Keratinocyte (primary cell): Measurements from ENCODE around the gene DALRD3.
A peak's percentile ranks its signal among the peaks of the same experiment; 100 is the strongest.

Source experiments
- EZH2 ChIP-seq: IDR thresholded peaks from one replicate; pipeline ENCODE4 v1.6.1; 2012; ENCODE audit warnings: inconsistent platforms, mild to moderate bottlenecking, low read length, moderate library complexity
- TF ChIP-seq, protein P1 (sequence below), 3 experiments: IDR thresholded peaks in 1 of 3; conservative IDR thresholded peaks in 1 of 3; optimal IDR thresholded peaks in 1 of 3; 2 replicates in 2 of 3; 3 replicates in 1 of 3; pipeline versions ENCODE3 to v1.5.1; 2011; ENCODE audit warnings: low read length in 3 of 3, mild to moderate bottlenecking in 3 of 3, moderate library complexity in 2 of 3, control low read depth in 1 of 3, inconsistent platforms in 1 of 3; ENCODE audit not compliant: insufficient read depth in 2 of 3; ENCODE audit errors: extremely low read depth in 1 of 3

DNA sequence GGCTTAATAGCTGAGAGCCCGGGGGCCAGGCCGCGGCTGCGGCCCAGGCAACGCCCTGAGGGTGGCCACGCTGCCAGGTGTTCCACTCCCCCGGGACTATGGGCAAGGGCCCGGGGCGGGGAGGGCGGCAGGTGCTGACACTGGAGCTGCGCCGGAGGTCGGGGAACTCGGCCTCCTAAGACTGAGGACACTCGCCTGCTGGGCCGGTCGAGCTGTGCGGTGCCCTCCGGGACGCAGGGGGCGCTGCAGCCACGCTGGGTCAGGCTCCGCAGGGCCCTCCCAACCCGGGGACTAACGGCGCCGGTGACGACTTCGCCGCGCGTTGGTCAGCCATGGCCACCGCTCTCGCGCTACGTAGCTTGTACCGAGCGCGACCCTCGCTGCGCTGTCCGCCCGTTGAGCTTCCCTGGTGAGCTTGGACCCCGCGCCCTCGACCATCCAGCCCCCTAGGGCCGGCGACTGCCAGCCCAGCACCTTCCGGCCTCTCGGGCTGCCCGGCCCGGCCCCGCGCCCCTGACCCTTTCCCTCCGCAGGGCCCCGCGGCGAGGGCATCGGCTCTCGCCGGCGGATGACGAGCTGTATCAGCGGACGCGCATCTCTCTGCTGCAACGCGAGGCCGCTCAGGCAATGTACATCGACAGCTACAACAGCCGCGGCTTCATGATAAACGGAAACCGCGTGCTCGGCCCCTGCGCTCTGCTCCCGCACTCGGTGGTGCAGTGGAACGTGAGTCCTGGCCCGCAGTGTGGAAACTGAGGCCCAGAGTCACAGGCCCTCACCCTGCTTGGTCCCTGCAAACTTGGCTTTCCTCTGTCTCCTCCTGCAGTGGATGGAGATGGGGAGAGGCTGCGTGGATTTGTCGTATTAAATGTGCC is 3.7 kb upstream of the DALRD3 start, which contains the start of gene NDUFAF3:
- TF ChIP-seq EZH2, result no peak
- TF ChIP-seq, protein P1, sequence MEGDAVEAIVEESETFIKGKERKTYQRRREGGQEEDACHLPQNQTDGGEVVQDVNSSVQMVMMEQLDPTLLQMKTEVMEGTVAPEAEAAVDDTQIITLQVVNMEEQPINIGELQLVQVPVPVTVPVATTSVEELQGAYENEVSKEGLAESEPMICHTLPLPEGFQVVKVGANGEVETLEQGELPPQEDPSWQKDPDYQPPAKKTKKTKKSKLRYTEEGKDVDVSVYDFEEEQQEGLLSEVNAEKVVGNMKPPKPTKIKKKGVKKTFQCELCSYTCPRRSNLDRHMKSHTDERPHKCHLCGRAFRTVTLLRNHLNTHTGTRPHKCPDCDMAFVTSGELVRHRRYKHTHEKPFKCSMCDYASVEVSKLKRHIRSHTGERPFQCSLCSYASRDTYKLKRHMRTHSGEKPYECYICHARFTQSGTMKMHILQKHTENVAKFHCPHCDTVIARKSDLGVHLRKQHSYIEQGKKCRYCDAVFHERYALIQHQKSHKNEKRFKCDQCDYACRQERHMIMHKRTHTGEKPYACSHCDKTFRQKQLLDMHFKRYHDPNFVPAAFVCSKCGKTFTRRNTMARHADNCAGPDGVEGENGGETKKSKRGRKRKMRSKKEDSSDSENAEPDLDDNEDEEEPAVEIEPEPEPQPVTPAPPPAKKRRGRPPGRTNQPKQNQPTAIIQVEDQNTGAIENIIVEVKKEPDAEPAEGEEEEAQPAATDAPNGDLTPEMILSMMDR (optimal IDR thresholded peaks at IDR 0.05 in 1 of 3, IDR thresholded peaks at IDR 0.05 in 1 of 3, conservative IDR thresholded peaks at IDR 0.05 in 1 of 3; ENCODE audit: extremely low read depth in 1 of 3, insufficient read depth in 2 of 3, low read length in 3 of 3), result peak in 2 of 3 experiments; percentile 80 to 99
